Loucy (cell line): ENCODE measurements around the gene SLC7A1.

ENCODE experiments used
- CTCF ChIP-seq: fragments of 200-600 bp; sonication (generic); conservative IDR thresholded peaks from 2 replicates; pipeline ENCODE4 v1.5.1; 2014; ENCODE audit warnings: mild to moderate bottlenecking, antibody characterized with exemption, low read length
- EZH2phosphoT487 ChIP-seq: fragments of 200-600 bp; IDR thresholded peaks from 2 replicates; pipeline ENCODE4 v1.6.1; 2018; ENCODE audit warnings: antibody characterized with exemption, mild to moderate bottlenecking, moderate library complexity, borderline replicate concordance

- TF ChIP-seq CTCF: no peak
- TF ChIP-seq EZH2phosphoT487: no peak
Observed at GRCh38 chr13:29510651-29511084, 84.8 kb downstream of the SLC7A1 start.
